Lung (tissue), 12 donors: ENCODE data around the gene AAMP. TPM values are rescaled to one million over a fixed set of nuclear protein-coding genes. Genes with fewer than 3 reads are reported as not detected.

Experiments
- ATAC-seq: fragments of 200-7000 bp; cut with Tn5 transposase; one replicate; pipeline ENCODE4 v1.9.1; 2020; ENCODE audit warnings: moderate number of reproducible peaks; ENCODE audit not compliant: insufficient read depth, low FRiP score
- DNase-seq, 3 donors: peaks; one replicate each; pipeline ENCODE4 v3.0.0-alpha.2; 2013 to 2017
- H3K27ac ChIP-seq, 2 donors: one replicate each; pipeline ENCODE4 v1.5.1; 2013; ENCODE audit warnings: mild to moderate bottlenecking in 2 of 2, moderate library complexity in 2 of 2, control low read depth in 1 of 2, inconsistent platforms in 1 of 2, low read depth in 1 of 2, low read length in 1 of 2
- H3K27me3 ChIP-seq, 3 donors: one replicate each; pipeline ENCODE4 v1.5.1; 2013; ENCODE audit warnings: low read length in 2 of 3; ENCODE audit not compliant: control insufficient read depth in 3 of 3, insufficient read depth in 3 of 3
- H3K36me3 ChIP-seq, 4 donors: one replicate each; pipeline ENCODE4 v1.5.1; 2013; ENCODE audit warnings: low read length in 4 of 4, mild to moderate bottlenecking in 1 of 4, moderate library complexity in 1 of 4; ENCODE audit not compliant: control insufficient read depth in 4 of 4, insufficient read depth in 4 of 4
- H3K4me1 ChIP-seq, 5 donors: one replicate each; pipeline ENCODE4 v1.5.1; 2013; ENCODE audit warnings: low read length in 5 of 5, mild to moderate bottlenecking in 2 of 5, moderate library complexity in 1 of 5; ENCODE audit not compliant: control insufficient read depth in 5 of 5, insufficient read depth in 5 of 5
- H3K4me3 ChIP-seq: one replicate; pipeline ENCODE4 v1.5.1; 2013; ENCODE audit warnings: mild to moderate bottlenecking, control low read depth, moderate library complexity
- H3K9ac ChIP-seq, 2 donors: one replicate each; pipeline ENCODE4 v1.5.1; 2013; ENCODE audit warnings: low read length in 2 of 2, control low read depth in 1 of 2; ENCODE audit not compliant: insufficient read depth in 1 of 2
- H3K9me3 ChIP-seq, 4 donors: one replicate each; pipeline ENCODE4 v1.5.1; 2013; ENCODE audit warnings: low read length in 3 of 4, mild to moderate bottlenecking in 1 of 4, moderate library complexity in 1 of 4; ENCODE audit not compliant: control insufficient read depth in 4 of 4, insufficient read depth in 3 of 4
- CTCF ChIP-seq: IDR thresholded peaks from 2 replicates; pipeline ENCODE4 v1.5.1; 2012; ENCODE audit warnings: mild to moderate bottlenecking; ENCODE audit errors: control extremely low read depth, extremely low read depth
- WGBS, 2 donors: extraction: QIAGEN DNeasy Blood & Tissue Kit; methylation state at CpG; one replicate each; pipeline ENCODE4 v1.1.7; 2013; 5-methylcytosine and 5-hydroxymethylcytosine counted together
- polyA plus RNA-seq, 2 donors: library from polyadenylated mRNA; stranded (reverse); fragments of 200-250 nt; gene quantifications; one replicate each; pipeline ENCODE4 v1.2.1, GENCODE V29; 2013
- total RNA-seq, 2 donors: library from RNA; depleted of rRNA in 1 of 2; stranded (reverse); fragments of >200 nt in 1 of 2; gene quantifications; one replicate each; pipeline ENCODE4 v1.2.1, GENCODE V29; 2014 to 2021
- donor health status: control.
- donor health status: control.
- donor health status: Bipolar disorder and iron deficiency.
- donor health status: healthy.
- donor health status: DM: yes; HTN: yes; CAD: no.

AAMP gene
- total and polyA plus RNA-seq, 4 donors = 62.0 to 193 (median 78.5) TPM

DNA sequence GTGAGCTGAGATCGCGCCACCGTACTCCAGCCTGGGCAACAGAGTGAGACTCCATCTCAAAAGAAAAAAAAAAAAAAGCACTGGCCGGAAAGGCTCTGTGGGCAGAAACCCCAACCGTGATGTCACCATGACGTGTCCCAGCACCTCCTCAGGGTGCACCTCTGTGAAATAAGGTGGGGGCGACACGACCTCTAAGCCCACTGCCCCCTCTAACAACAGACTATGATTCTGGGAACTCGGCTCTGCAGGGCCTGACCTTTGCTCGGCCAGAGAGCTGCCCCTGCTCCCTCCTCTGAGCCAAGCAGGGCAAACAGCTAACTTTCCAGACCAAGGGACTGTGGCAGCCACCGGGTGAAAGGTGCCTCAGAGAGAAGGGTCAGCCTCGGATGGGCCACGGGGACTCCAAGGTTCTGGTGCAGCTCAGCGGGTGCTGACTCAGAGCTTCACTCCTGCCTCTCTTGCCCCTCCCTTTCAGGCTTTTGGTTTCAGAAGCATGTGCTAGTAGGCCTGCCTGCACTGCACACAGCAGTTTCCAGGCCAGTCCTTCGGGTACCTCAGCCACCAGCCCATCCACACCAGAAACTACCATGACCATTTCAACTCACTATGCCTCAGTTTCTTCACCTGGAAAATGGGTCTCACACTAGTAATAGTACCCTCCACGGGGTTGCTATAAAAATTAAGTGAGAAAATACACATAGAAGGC is 14.3 kb upstream of the AAMP start:
- Histone ChIP-seq H3K36me3 (peaks cover 0 to 31% (median 11%) of the 10 kb centered on the region in 4 donors), H3K9ac (no peak overlapping the region), H3K27ac (peak overlapping the region; percentile 60 to 96), H3K27me3 (no peaks in the 10 kb centered on the region), H3K9me3 (no peaks in the 10 kb centered on the region), H3K4me3 (no peak overlapping the region), H3K4me1 (peaks cover 0 to 40% (median 18%) of the 10 kb centered on the region in 5 donors)
- no peak for TF ChIP-seq CTCF
- ATAC-seq (no peak), DNase-seq (no peak)
- WGBS, 2 donors = 61 to 75% methylated on average over 16 of the region's 16 CpGs

- no peaks in the 10 kb centered on the region for H3K27me3 ChIP-seq
- peak; percentile 53 to 79 (median 79) for DNase-seq
- no peak overlapping the region for H3K4me3 ChIP-seq
- TF ChIP-seq CTCF = no peak
- H3K27ac ChIP-seq = peak overlapping the region; percentile 64 to 83
- peak overlapping the region in 1 of 2 donors; percentile 55 for H3K9ac ChIP-seq
- H3K4me1 ChIP-seq = peaks cover 0 to 36% (median 18%) of the 10 kb centered on the region in 5 donors
- 54 to 73% methylated on average over 17 of the region's 17 CpGs for WGBS, 2 donors
- no peaks in the 10 kb centered on the region for H3K9me3 ChIP-seq
- no peak for ATAC-seq
- peaks cover 6 to 50% (median 25%) of the 10 kb centered on the region in 4 donors for H3K36me3 ChIP-seq
Observed at GRCh38 chr2:218282173-218282991, 12.4 kb upstream of the AAMP start.

DNA sequence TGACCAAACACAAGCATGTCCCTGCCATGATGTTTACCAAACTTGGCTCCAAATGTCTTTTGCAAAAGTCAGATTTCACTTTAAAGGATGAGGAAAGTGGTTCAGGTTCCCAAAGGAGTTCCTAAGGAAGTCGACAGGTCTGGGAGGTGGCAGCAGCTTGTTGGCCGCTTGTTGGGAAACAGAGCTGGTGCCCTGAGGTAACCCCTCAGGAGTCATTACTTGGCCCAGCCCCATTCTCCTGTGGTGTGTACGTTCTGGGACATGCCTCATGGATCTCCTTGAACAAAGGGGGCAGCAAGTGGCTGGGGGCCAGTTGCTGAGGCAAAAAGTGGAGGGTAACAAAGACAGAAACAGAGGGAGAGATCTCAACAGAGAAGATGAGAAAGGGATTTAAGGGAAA is 11.5 kb upstream of the AAMP start:
- Histone ChIP-seq H3K36me3 (peaks cover 6 to 59% (median 27%) of the 10 kb centered on the region in 4 donors), H3K27me3 (no peaks in the 10 kb centered on the region), H3K9me3 (no peaks in the 10 kb centered on the region), H3K4me1 (peaks cover 0 to 34% (median 13%) of the 10 kb centered on the region in 5 donors), H3K27ac (peak overlapping the region; percentile 64 to 83), H3K4me3 (no peak overlapping the region), H3K9ac (no peak overlapping the region)
- no peak for TF ChIP-seq CTCF
- no peak for ATAC-seq
- no peak for DNase-seq
- 65 to 75% methylated on average over 3 of the region's 3 CpGs for WGBS, 2 donors
